Mesothelial cell of epicardium (in vitro differentiated cells): ENCODE measurements around the gene OR2T35. TPM values are rescaled to one million over a fixed set of nuclear protein-coding genes. Genes with fewer than 3 reads are reported as not detected.

Source experiments
- DNase-seq, 2 experiments: peaks; one replicate each; pipeline ENCODE4 v3.0.0; 2021; ENCODE audit warnings: low spot score in 2 of 2; ENCODE audit not compliant: unreplicated experiment in 2 of 2
- H3K27ac Mint-ChIP-seq: 2 replicates; pipeline ENCODE4 v1.8.0; 2021; ENCODE audit warnings: mixed read lengths
- H3K27me3 Mint-ChIP-seq: 2 replicates; pipeline ENCODE4 v1.8.0; 2021; ENCODE audit warnings: low read depth, mixed read lengths
- H3K36me3 Mint-ChIP-seq: 2 replicates; pipeline ENCODE4 v1.8.0; 2021; ENCODE audit warnings: mixed read lengths
- H3K4me1 Mint-ChIP-seq: 2 replicates; pipeline ENCODE4 v1.8.0; 2021; ENCODE audit warnings: mixed read lengths
- H3K4me3 Mint-ChIP-seq: 2 replicates; pipeline ENCODE4 v1.8.0; 2021; ENCODE audit warnings: mild to moderate bottlenecking, moderate library complexity, mixed read lengths
- H3K9me3 Mint-ChIP-seq: 2 replicates; pipeline ENCODE4 v1.8.0; 2021; ENCODE audit warnings: mixed read lengths
- CTCF ChIP-seq: fragments of 200-600 bp; sonication (generic); IDR thresholded peaks from one replicate; pipeline ENCODE4 v1.5.0; 2021; ENCODE audit warnings: antibody characterized with exemption; ENCODE audit not compliant: unreplicated experiment
- total RNA-seq: library from RNA; stranded (reverse); gene quantifications from 3 replicates; pipeline ENCODE4 v1.2.1, GENCODE V29; 2021

The OR2T35 gene
- total RNA-seq, 1 donor from 2014 or later, result not detected

- Mint-ChIP-seq H3K36me3 (no peaks in the 10 kb centered on the region), H3K4me3 (no peak overlapping the region), H3K9me3 (peaks cover 35% of the 10 kb centered on the region), H3K4me1 (no peaks in the 10 kb centered on the region), H3K27ac (no peak overlapping the region), H3K27me3 (no peaks in the 10 kb centered on the region)
- no peak for TF ChIP-seq CTCF
- DNase-seq, result no peak
Measured at GRCh38 chr1:248630551-248630950, 14.5 kb downstream of the OR2T35 start.

GRCh38 chr1:248627971-248628844, 16.9 kb downstream of the OR2T35 start:
- H3K36me3 Mint-ChIP-seq, result no peaks in the 10 kb centered on the region
- no peak overlapping the region for H3K27ac Mint-ChIP-seq
- peaks cover 35% of the 10 kb centered on the region for H3K9me3 Mint-ChIP-seq
- no peaks in the 10 kb centered on the region for H3K27me3 Mint-ChIP-seq
- no peak overlapping the region for H3K4me3 Mint-ChIP-seq
- no peak for DNase-seq
- H3K4me1 Mint-ChIP-seq, result no peaks in the 10 kb centered on the region
- TF ChIP-seq CTCF, result no peak

GRCh38 chr1:248625971-248626370, 19.1 kb downstream of the OR2T35 start:
- no peaks in the 10 kb centered on the region for H3K27me3 Mint-ChIP-seq
- DNase-seq, result no peak
- no peaks in the 10 kb centered on the region for H3K4me1 Mint-ChIP-seq
- no peaks in the 10 kb centered on the region for H3K36me3 Mint-ChIP-seq
- no peak overlapping the region for H3K27ac Mint-ChIP-seq
- no peak overlapping the region for H3K4me3 Mint-ChIP-seq
- H3K9me3 Mint-ChIP-seq, result peaks cover 37% of the 10 kb centered on the region
- TF ChIP-seq CTCF, result no peak

GRCh38 chr1:248625166-248625565, 19.9 kb downstream of the OR2T35 start:
- no peak overlapping the region for H3K27ac Mint-ChIP-seq
- no peak for TF ChIP-seq CTCF
- peaks cover 37% of the 10 kb centered on the region for H3K9me3 Mint-ChIP-seq
- no peak for DNase-seq
- no peaks in the 10 kb centered on the region for H3K36me3 Mint-ChIP-seq
- no peaks in the 10 kb centered on the region for H3K4me1 Mint-ChIP-seq
- H3K27me3 Mint-ChIP-seq, result no peaks in the 10 kb centered on the region
- H3K4me3 Mint-ChIP-seq, result no peak overlapping the region

GRCh38 chr1:248622570-248623001, 22.5 kb downstream of the OR2T35 start:
- Mint-ChIP-seq H3K9me3 (peaks cover 37% of the 10 kb centered on the region), H3K36me3 (no peaks in the 10 kb centered on the region), H3K4me1 (no peaks in the 10 kb centered on the region), H3K4me3 (no peak overlapping the region), H3K27ac (no peak overlapping the region), H3K27me3 (no peaks in the 10 kb centered on the region)
- peak; percentile 15 for TF ChIP-seq CTCF
- DNase-seq, result no peak
